Measurements from ENCODE around the gene BST2.

DNA sequence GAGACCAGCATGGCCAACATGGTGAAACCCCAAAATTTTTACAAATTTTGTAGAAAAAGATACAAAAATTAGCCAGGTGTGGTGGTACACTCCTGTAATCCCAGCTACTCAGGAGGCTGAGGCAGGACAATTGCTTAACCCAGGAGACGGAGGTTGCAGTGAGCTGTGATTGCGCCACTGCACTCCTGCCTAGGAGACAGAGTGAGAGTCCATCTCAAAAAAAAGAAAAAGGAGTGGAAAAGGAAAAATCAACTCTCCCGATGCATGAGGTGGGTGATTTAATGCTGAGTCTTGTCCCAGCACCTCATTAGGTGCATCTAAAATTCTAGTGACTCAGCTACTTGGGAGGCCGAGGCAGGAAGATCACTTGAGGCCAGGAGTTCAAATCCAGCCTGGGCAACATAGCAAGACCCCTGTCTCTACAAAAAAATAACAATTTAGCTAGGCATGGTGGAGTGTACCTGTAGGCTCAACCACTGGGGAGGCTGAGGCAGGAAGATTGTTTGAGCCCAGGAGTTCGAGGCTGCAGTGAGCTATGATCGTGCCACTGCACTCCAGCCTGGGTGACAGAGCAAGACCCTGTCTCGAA, 48.3 kb downstream of the BST2 start:
- TF ChIP-seq, protein P1, sequence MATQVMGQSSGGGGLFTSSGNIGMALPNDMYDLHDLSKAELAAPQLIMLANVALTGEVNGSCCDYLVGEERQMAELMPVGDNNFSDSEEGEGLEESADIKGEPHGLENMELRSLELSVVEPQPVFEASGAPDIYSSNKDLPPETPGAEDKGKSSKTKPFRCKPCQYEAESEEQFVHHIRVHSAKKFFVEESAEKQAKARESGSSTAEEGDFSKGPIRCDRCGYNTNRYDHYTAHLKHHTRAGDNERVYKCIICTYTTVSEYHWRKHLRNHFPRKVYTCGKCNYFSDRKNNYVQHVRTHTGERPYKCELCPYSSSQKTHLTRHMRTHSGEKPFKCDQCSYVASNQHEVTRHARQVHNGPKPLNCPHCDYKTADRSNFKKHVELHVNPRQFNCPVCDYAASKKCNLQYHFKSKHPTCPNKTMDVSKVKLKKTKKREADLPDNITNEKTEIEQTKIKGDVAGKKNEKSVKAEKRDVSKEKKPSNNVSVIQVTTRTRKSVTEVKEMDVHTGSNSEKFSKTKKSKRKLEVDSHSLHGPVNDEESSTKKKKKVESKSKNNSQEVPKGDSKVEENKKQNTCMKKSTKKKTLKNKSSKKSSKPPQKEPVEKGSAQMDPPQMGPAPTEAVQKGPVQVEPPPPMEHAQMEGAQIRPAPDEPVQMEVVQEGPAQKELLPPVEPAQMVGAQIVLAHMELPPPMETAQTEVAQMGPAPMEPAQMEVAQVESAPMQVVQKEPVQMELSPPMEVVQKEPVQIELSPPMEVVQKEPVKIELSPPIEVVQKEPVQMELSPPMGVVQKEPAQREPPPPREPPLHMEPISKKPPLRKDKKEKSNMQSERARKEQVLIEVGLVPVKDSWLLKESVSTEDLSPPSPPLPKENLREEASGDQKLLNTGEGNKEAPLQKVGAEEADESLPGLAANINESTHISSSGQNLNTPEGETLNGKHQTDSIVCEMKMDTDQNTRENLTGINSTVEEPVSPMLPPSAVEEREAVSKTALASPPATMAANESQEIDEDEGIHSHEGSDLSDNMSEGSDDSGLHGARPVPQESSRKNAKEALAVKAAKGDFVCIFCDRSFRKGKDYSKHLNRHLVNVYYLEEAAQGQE (IDR thresholded peaks at IDR 0.05; ENCODE audit: low read depth): no peak
- TF ChIP-seq FOXM1 (IDR thresholded peaks at IDR 0.05; ENCODE audit: borderline replicate concordance, low read depth) (no peak), RAD21 (IDR thresholded peaks at IDR 0.05; ENCODE audit: low read depth) (no peak), NFIC (IDR thresholded peaks at IDR 0.05) (no peak), MAX (IDR thresholded peaks at IDR 0.05) (no peak), TAF1 (IDR thresholded peaks at IDR 0.05; ENCODE audit: low read depth) (no peak), CEBPB (IDR thresholded peaks at IDR 0.05) (0 out of 2 replicates have a peak, but pooled peaks have one; percentile 19)
